CD14-positive monocyte (primary cell): ENCODE measurements around the gene CD96. TPM values are rescaled to one million over a fixed set of nuclear protein-coding genes. Genes with fewer than 3 reads are reported as not detected.

Source experiments
- DNase-seq, 3 donors: peaks; one replicate each; pipeline ENCODE4 v3.0.0-alpha.2; 2011 to 2022
- H2AFZ ChIP-seq: 2 replicates; pipeline ENCODE4 v1.6.0; 2012; ENCODE audit warnings: mild to moderate bottlenecking, low read depth, low read length, inconsistent platforms; ENCODE audit not compliant: insufficient read depth, poor library complexity, severe bottlenecking
- H3K27ac ChIP-seq, 2 donors: 1 replicate in 1 of 2; 2 replicates in 1 of 2; pipeline ENCODE4 v1.5.1; 2012 to 2013; ENCODE audit warnings: low read length in 2 of 2, control low read depth in 1 of 2, inconsistent platforms in 1 of 2, low read depth in 1 of 2, mild to moderate bottlenecking in 1 of 2
- H3K27me3 ChIP-seq, 2 donors: one replicate each; pipeline versions ENCODE4 v1.6.0 to v1.6.1; 2011 to 2013; ENCODE audit warnings: low read length in 2 of 2; ENCODE audit not compliant: control insufficient read depth in 2 of 2, insufficient read depth in 2 of 2
- H3K36me3 ChIP-seq, 2 donors: replicated peaks in 1 of 2; 1 replicate in 1 of 2; 2 replicates in 1 of 2; pipeline versions ENCODE4 v1.5.1 to v1.6.1; 2012 to 2013; ENCODE audit warnings: low read length in 2 of 2, control low read depth in 1 of 2, inconsistent platforms in 1 of 2, mild to moderate bottlenecking in 1 of 2; ENCODE audit not compliant: insufficient read depth in 2 of 2, control insufficient read depth in 1 of 2
- H3K4me1 ChIP-seq, 2 donors: 1 replicate in 1 of 2; 2 replicates in 1 of 2; pipeline versions ENCODE4 v1.5.1 to v1.6.1; 2012 to 2013; ENCODE audit warnings: low read length in 2 of 2, control low read depth in 1 of 2, inconsistent platforms in 1 of 2, mild to moderate bottlenecking in 1 of 2, moderate library complexity in 1 of 2; ENCODE audit not compliant: insufficient read depth in 2 of 2, control insufficient read depth in 1 of 2
- H3K4me2 ChIP-seq: replicated peaks from 2 replicates; pipeline ENCODE3; 2012; ENCODE audit warnings: low read length, moderate library complexity, mild to moderate bottlenecking; ENCODE audit not compliant: poor library complexity, severe bottlenecking; ENCODE audit errors: extremely low read depth
- H3K4me3 ChIP-seq, 3 experiments: fragments of 200-600 bp in 1 of 3; sonication (generic) in 1 of 3; replicated peaks in 1 of 3; 1 replicate in 2 of 3; 2 replicates in 1 of 3; pipeline ENCODE4 v1.5.1; 2011 to 2013; ENCODE audit warnings: low read length in 3 of 3, mild to moderate bottlenecking in 3 of 3, control low read depth in 2 of 3, low read depth in 2 of 3, inconsistent platforms in 1 of 3, moderate library complexity in 1 of 3
- H3K79me2 ChIP-seq: 2 replicates; pipeline ENCODE4 v1.6.0; 2012; ENCODE audit warnings: mild to moderate bottlenecking, control low read depth, inconsistent platforms, low read length, moderate library complexity; ENCODE audit not compliant: insufficient read depth
- H3K9ac ChIP-seq: 2 replicates; pipeline ENCODE4 v1.6.0; 2017; ENCODE audit warnings: low read length, mild to moderate bottlenecking; ENCODE audit not compliant: insufficient read depth, poor library complexity, severe bottlenecking
- H3K9me3 ChIP-seq, 2 donors: replicated peaks in 1 of 2; 1 replicate in 1 of 2; 2 replicates in 1 of 2; pipeline versions ENCODE4 v1.5.1 to v1.6.1; 2012 to 2013; ENCODE audit warnings: low read length in 2 of 2, control low read depth in 1 of 2; ENCODE audit not compliant: control insufficient read depth in 1 of 2, insufficient read depth in 1 of 2
- H4K20me1 ChIP-seq: 2 replicates; pipeline ENCODE4 v1.6.0; 2012; ENCODE audit warnings: mild to moderate bottlenecking, low read length, control low read depth, moderate library complexity; ENCODE audit not compliant: insufficient read depth
- H3K27ac Mint-ChIP-seq, 7 donors: one replicate each; pipeline ENCODE4 v1.8.0; 2020; ENCODE audit warnings: mild to moderate bottlenecking in 7 of 7, mixed read lengths in 7 of 7, moderate library complexity in 6 of 7, inconsistent platforms in 2 of 7
- H3K27me3 Mint-ChIP-seq, 3 donors: one replicate each; pipeline ENCODE4 v1.8.0; 2021 to 2022; ENCODE audit warnings: low read depth in 3 of 3, mild to moderate bottlenecking in 3 of 3, mixed read lengths in 3 of 3, moderate library complexity in 3 of 3, inconsistent platforms in 1 of 3
- H3K36me3 Mint-ChIP-seq, 2 donors: one replicate each; pipeline ENCODE4 v1.8.0; 2020; ENCODE audit warnings: mixed read lengths in 2 of 2, inconsistent platforms in 1 of 2, mild to moderate bottlenecking in 1 of 2
- H3K4me1 Mint-ChIP-seq: one replicate; pipeline ENCODE4 v1.8.0; 2020; ENCODE audit warnings: mild to moderate bottlenecking, mixed read lengths
- H3K4me3 Mint-ChIP-seq, 2 donors: one replicate each; pipeline ENCODE4 v1.8.0; 2020; ENCODE audit warnings: mild to moderate bottlenecking in 2 of 2, mixed read lengths in 2 of 2, moderate library complexity in 1 of 2
- H3K9me3 Mint-ChIP-seq, 7 donors: one replicate each; pipeline ENCODE4 v1.8.0; 2020 to 2022; ENCODE audit warnings: mixed read lengths in 7 of 7, mild to moderate bottlenecking in 6 of 7, moderate library complexity in 6 of 7, inconsistent platforms in 2 of 7
- CTCF ChIP-seq: fragments of 200-600 bp; IDR thresholded peaks from one replicate; pipeline ENCODE4 v1.8.0; 2022; ENCODE audit warnings: antibody characterized with exemption, mild to moderate bottlenecking
- WGBS: methylation state at CpG from one replicate; pipeline ENCODE4 v1.1.5; 2013; ENCODE audit warnings: missing lambda C conversion rate; ENCODE audit not compliant: insufficient coverage; 5-methylcytosine and 5-hydroxymethylcytosine counted together
- intact Hi-C, 2 donors: fragments of 100-400 bp; cut with micrococcal nuclease; formaldehyde crosslinking; loops; one replicate each; pipeline versions ENCODE4 v1.15.0 to v1.15.1; 2023
- polyA plus RNA-seq, 3 donors: library from polyadenylated mRNA; depleted of rRNA in 1 of 3; unstranded in 2 of 3; stranded (reverse) in 1 of 3; fragments of 300-500 nt in 2 of 3; fragments of >200 nt in 1 of 3; fragmentation: Illumina TruSeq in 2 of 3; gene quantifications; 1 replicate in 2 of 3; 2 replicates in 1 of 3; pipeline ENCODE4 v1.2.3, GENCODE V29; 2012 to 2021

Gene CD96
- polyA plus RNA-seq, 3 donors, result 0.05 to 0.97 (median 0.33) TPM

- Mint-ChIP-seq H3K4me3 (no peak overlapping the region), H3K27ac (no peak overlapping the region), H3K4me1 (peaks cover 3% of the 10 kb centered on the region), H3K36me3 (no peaks in the 10 kb centered on the region), H3K9me3 (peaks cover 5 to 15% (median 9%) of the 10 kb centered on the region in 7 donors), H3K27me3 (peaks cover 0 to 2% (median 0%) of the 10 kb centered on the region in 3 donors)
- Histone ChIP-seq H3K4me3 (no peak overlapping the region), H3K36me3 (no peaks in the 10 kb centered on the region), H3K27ac (no peak overlapping the region), H3K4me1 (no peaks in the 10 kb centered on the region), H3K79me2 (no peaks in the 10 kb centered on the region), H4K20me1 (no peaks in the 10 kb centered on the region), H3K9me3 (peaks cover 0 to 18% of the 10 kb centered on the region in 2 donors), H2AFZ (no peak overlapping the region), H3K4me2 (no peak overlapping the region), H3K27me3 (no peaks in the 10 kb centered on the region), H3K9ac (no peak overlapping the region)
- intact Hi-C loops, result no loop called here
- no peak for DNase-seq
- TF ChIP-seq CTCF, result no peak
Measured at GRCh38 chr3:111618945-111619344, 76.9 kb downstream of the CD96 start.

DNA sequence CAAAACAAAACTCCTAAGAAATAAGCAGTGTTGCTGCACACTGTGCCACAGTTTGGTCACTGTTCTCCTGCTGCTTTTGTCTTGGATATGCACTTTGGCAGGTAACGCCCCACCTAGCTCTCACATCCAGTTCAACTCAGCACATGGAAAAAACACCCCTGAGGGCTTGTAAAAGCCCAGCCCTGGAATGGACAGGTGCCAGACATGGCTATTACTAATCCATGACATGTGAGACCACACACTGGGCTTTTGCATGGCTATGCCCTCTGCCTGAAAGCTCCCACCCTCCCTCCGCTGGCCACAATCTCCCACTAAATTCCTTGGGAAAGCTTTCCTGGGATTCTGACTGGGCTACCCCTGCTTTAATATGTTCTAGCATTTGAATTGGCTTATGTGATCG is 77.8 kb downstream of the CD96 start:
- Histone ChIP-seq H3K9ac (no peak overlapping the region), H3K4me1 (no peaks in the 10 kb centered on the region), H3K36me3 (no peaks in the 10 kb centered on the region), H3K79me2 (no peaks in the 10 kb centered on the region), H3K4me3 (no peak overlapping the region), H3K27ac (no peak overlapping the region), H3K27me3 (no peaks in the 10 kb centered on the region), H3K9me3 (peaks cover 0 to 18% of the 10 kb centered on the region in 2 donors), H3K4me2 (no peak overlapping the region), H4K20me1 (no peaks in the 10 kb centered on the region), H2AFZ (no peak overlapping the region)
- H3K4me3 Mint-ChIP-seq, result no peak overlapping the region
- no peak for DNase-seq
- H3K36me3 Mint-ChIP-seq, result no peaks in the 10 kb centered on the region
- intact Hi-C loops, result no loop called here
- no peak overlapping the region for H3K27ac Mint-ChIP-seq
- no peak for TF ChIP-seq CTCF
- H3K27me3 Mint-ChIP-seq, result peaks cover 0 to 2% (median 2%) of the 10 kb centered on the region in 3 donors
- 100% methylated on average over 2 of the region's 3 CpGs for WGBS
- H3K9me3 Mint-ChIP-seq, result peaks cover 5 to 15% (median 9%) of the 10 kb centered on the region in 7 donors
- peaks cover 3% of the 10 kb centered on the region for H3K4me1 Mint-ChIP-seq
